Lower leg skin (tissue), 4 donors: ENCODE results near the gene CDCA8. TPM values are rescaled to one million over a fixed set of nuclear protein-coding genes. Genes with fewer than 3 reads are reported as not detected.

Experiments used
- DNase-seq, 2 donors: peaks; one replicate each; pipeline ENCODE4 v3.0.0-alpha.2; 2019; ENCODE audit warnings: low spot score in 2 of 2
- H3K4me3 ChIP-seq: fragments of 200-600 bp; sonication (generic); 2 replicates; pipeline ENCODE4 v1.5.1; 2017; ENCODE audit warnings: mild to moderate bottlenecking, low read depth; ENCODE audit not compliant: poor library complexity, severe bottlenecking
- POLR2A ChIP-seq, 2 donors: fragments of 450-650 bp; IDR thresholded peaks; one replicate each; pipeline ENCODE4 v1.6.1; 2016 to 2017; ENCODE audit warnings: antibody characterized with exemption in 2 of 2, mild to moderate bottlenecking in 1 of 2, moderate library complexity in 1 of 2
- whole genome bisulfite sequencing, 2 donors: methylation state at CpG; one replicate each; pipeline ENCODE4 v1.1.5; 2018; 5-methylcytosine and 5-hydroxymethylcytosine counted together
- intact Hi-C: fragments of 100-400 bp; cut with DNase I; formaldehyde crosslinking; loops from one replicate; pipeline ENCODE4 v1.15.0; 2023; ENCODE audit warnings: low total_unique reads
- total RNA-seq, 4 donors: library from RNA; depleted of rRNA; stranded (reverse); fragments of >200 nt; gene quantifications; one replicate each; pipeline ENCODE4 v1.1.0, GENCODE V29; 2016
- TF ChIP-seq, protein P1 (sequence below), 3 donors: fragments of 450-650 bp; IDR thresholded peaks; one replicate each; pipeline ENCODE4 v1.5.1; 2016; ENCODE audit warnings: antibody characterized with exemption in 3 of 3, mild to moderate bottlenecking in 3 of 3, moderate library complexity in 2 of 3

CDCA8 gene
- total RNA-seq, 4 donors from 2014 or later: 1.0 to 3.2 (median 1.8) TPM

DNA sequence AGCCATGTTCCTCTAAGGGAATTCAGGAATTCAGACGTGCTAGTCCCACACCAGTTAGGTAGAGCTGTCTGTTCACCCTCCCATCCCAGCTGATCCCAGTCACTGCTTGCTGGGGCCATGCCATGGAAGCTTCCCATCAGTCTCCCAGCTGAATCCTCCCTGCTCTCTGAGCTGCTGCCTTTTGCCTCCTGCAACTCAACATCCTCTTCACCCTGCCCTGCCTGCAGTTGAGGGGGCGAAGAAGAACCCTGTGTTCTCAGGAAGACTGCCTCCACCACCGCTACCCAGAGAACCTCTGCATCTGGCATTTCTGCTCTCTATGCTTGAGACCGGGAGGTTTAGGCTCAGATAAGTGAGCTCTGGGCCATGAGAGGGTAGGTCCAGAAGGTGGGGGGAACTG lies 16.2 kb downstream of the CDCA8 start:
- intact Hi-C loops: no loop called here
- H3K4me3 ChIP-seq: no peak overlapping the region
- WGBS, 2 donors: 88 to 89% methylated on average over 4 of the region's 4 CpGs
- TF ChIP-seq, protein P1, sequence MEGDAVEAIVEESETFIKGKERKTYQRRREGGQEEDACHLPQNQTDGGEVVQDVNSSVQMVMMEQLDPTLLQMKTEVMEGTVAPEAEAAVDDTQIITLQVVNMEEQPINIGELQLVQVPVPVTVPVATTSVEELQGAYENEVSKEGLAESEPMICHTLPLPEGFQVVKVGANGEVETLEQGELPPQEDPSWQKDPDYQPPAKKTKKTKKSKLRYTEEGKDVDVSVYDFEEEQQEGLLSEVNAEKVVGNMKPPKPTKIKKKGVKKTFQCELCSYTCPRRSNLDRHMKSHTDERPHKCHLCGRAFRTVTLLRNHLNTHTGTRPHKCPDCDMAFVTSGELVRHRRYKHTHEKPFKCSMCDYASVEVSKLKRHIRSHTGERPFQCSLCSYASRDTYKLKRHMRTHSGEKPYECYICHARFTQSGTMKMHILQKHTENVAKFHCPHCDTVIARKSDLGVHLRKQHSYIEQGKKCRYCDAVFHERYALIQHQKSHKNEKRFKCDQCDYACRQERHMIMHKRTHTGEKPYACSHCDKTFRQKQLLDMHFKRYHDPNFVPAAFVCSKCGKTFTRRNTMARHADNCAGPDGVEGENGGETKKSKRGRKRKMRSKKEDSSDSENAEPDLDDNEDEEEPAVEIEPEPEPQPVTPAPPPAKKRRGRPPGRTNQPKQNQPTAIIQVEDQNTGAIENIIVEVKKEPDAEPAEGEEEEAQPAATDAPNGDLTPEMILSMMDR (IDR thresholded peaks at IDR 0.05): no peak
- TF ChIP-seq POLR2A (IDR thresholded peaks at IDR 0.05): no peak
- no peak for DNase-seq

DNA sequence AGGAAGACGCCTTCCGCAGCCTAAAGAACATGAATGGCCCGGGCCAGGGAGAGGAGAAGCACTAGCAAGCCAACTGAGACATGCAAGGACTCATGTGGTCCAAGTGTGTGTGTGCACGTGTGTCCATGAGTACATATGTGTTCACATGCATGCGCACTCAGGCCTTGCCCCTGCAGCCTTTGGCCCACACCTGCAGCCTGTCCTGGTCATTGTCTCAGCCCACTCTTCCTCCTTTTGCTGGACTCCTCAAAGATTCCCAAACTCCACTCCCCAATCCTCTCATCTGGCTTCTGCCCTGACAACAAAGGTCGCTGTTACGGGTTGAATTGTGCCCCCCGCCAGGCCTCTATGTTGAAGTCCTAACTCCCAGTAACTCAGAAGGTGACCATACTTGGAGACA lies 21.9 kb downstream of the CDCA8 start:
- intact Hi-C loops: no loop called here
- peak in 1 of 2 donors; percentile 62 for DNase-seq
- WGBS, 2 donors: 86 to 89% methylated on average over 8 of the region's 8 CpGs
- no peak overlapping the region for H3K4me3 ChIP-seq
- TF ChIP-seq, protein P1 (IDR thresholded peaks at IDR 0.05): no peak
- TF ChIP-seq POLR2A (IDR thresholded peaks at IDR 0.05): no peak

DNA sequence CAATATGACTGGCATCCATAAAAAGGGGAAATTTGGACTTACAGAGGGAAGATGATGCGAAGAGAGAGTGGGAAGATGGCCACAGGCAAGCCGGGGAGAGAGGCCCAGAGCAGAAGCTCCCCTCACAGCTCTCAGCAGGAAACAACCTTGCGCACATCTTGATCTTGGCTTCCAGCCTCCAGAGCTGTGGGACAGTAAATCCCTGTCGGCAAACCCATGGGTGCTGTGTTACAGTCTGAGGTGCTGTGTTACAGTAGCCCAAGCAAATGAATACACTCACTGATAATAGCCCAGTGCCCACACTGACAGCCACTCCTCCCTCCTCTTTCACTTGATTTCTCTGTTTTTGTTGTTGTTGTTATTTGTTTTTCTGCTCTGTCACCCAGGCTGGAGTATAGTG lies 22.4 kb downstream of the CDCA8 start:
- TF ChIP-seq, protein P1 (IDR thresholded peaks at IDR 0.05): no peak
- no peak for TF ChIP-seq POLR2A (IDR thresholded peaks at IDR 0.05)
- 84 to 88% methylated on average over 4 of the region's 4 CpGs for WGBS, 2 donors
- H3K4me3 ChIP-seq: no peak overlapping the region
- DNase-seq: peak in 1 of 2 donors; percentile 39
- intact Hi-C loops: no loop called here

DNA sequence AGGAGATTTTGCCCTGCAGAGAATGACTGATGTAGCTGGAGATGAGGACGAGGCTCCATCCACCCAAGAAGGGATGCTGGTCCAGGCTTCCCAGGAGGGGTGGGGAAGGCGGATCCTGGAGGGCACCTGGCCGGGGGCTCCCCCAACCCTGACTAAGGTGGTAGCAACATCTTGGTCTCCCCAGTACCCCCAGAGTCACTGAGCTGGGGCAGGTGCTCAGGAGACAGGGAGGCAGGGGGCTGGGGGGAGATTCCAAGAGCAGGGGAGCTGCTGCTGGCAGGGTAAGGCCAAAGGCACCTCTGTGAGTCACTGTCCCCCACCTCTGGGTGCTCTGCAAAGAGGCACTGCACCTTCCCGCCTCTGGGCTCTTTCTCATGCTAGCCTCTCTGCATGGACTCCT lies 24.0 kb downstream of the CDCA8 start:
- no peak overlapping the region for H3K4me3 ChIP-seq
- WGBS, 2 donors: 87 to 91% methylated on average over 3 to 4 of the region's 4 CpGs
- DNase-seq: peak in 1 of 2 donors; percentile 77
- intact Hi-C loops: no loop called here
- no peak for TF ChIP-seq POLR2A (IDR thresholded peaks at IDR 0.05)
- TF ChIP-seq, protein P1 (IDR thresholded peaks at IDR 0.05): no peak

DNA sequence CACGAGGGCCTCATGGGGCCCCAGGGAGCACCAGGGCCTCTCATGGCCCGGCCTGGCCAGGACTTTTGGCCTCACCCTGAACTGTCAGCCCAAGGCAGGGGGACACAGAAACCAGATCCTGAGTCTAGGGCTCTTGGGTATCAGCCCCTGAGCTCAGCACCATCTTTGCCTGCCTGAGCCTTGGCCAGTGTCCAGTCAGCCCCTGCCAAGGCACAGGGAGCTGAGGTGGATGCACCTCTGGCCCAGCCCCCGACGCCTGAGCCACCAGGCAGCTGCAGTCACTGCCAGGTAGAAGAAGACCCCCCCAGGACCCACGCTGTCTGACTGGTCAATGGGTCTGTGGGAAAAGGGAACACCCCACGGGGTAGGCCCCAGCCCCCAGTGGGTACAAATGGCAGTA lies 25.3 kb downstream of the CDCA8 start:
- TF ChIP-seq, protein P1 (IDR thresholded peaks at IDR 0.05): no peak
- TF ChIP-seq POLR2A (IDR thresholded peaks at IDR 0.05): no peak
- no peak overlapping the region for H3K4me3 ChIP-seq
- intact Hi-C loops: no loop called here
- 80 to 88% methylated on average over 3 to 5 of the region's 6 CpGs for WGBS, 2 donors
- peak in 1 of 2 donors; percentile 81 for DNase-seq

DNA sequence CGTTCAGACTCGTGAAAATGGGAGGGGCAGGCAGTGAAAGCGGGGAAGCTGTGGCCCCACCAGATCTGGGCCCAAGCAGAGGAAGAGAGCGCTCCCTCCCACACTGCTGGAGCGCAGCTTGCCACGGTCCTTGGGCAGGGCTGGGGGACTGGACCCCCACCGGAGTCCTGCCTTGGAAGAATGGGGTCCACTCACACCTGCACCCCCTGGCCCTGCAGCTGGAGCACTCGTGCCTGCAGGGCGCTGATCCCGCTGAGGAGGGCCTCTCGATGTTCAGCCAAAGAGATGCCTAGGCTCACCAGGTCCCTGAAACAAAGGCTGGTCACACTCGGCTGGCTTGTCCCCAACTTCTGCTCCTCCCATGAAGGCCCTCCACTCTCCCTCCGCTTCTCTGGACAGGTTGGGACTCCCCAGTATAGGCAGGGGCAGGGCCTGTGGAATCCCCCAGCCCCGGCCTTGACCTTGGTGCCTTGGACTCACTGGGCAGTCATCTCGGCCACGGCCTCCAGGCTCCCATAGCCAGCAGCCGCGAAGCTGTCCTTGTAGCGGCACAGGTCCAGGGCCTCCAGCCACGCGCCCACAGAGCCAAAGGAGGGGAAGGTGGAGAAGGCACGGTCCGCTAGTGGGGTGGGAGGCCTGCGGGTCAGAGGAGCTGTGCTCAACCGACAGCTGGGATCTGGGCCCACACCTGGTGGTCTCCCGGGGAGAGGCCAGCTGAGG lies 26.0 kb downstream of the CDCA8 start:
- WGBS, 2 donors: 75 to 78% methylated on average over 25 to 26 of the region's 26 CpGs
- TF ChIP-seq, protein P1 (IDR thresholded peaks at IDR 0.05): no peak
- intact Hi-C loops: no loop called here
- peak in 1 of 2 donors; percentile 72 for DNase-seq
- no peak overlapping the region for H3K4me3 ChIP-seq
